ENCODE measurements around the gene TOMM40.

Gene TOMM40

GRCh38 chr19:44848036-44848811, 42.8 kb upstream of the TOMM40 start:
- peak; percentile 49 for DNase-seq
- H3K4me3 ChIP-seq (ENCODE audit: low read depth, low read length), result peak overlapping the region; percentile 93
- H3K36me3 ChIP-seq (replicated peaks), result peaks cover 3% of the 10 kb centered on the region
- in situ Hi-C loops (cut with HindIII; ENCODE audit: low pct_ligation_motif_present, low sequenced_read_pairs), result no loop called here
- TF ChIP-seq CTCF (IDR thresholded peaks at IDR 0.05; ENCODE audit: low read depth, low read length, missing control alignments), result no peak
- H3K27me3 ChIP-seq (replicated peaks), result no peaks in the 10 kb centered on the region
- H3K27ac ChIP-seq, result peak overlapping the region; percentile 96

DNA sequence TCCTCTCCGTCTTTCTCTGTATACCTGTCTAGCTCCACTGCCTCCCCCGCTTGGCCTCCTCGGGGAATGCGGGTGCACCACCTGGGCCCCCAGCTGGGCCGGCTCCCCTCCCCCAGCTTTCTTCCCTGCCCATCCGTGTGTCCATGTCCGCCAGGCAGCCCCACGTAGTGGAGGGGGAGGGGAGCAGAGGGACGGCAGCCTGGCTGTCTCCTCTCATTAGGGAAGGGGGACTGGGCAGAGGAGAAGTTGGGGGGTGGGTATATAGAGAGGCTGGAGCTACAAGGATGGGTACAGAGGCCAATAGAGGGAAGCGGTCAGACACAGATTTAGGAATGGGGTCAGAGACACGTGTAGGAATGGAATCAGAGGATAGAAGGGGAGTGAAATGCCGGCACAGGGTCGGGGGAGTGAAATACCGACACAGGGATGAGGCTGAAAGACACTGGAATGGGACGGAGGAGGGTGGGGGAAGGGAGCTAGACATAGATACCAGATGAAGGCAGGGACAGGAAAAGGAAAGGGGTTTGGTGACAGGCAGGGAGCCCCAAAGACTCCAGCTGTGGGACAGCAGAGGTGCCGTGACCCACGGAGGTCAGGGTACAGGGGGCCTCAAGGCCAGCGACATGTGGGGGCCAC, 42.1 kb upstream of the TOMM40 start:
- TF ChIP-seq CTCF (IDR thresholded peaks at IDR 0.05; ENCODE audit: low read depth, low read length, missing control alignments), result no peak
- H3K4me3 ChIP-seq (ENCODE audit: low read depth, low read length), result peak overlapping the region; percentile 93
- peaks cover 3% of the 10 kb centered on the region for H3K36me3 ChIP-seq (replicated peaks)
- no peaks in the 10 kb centered on the region for H3K27me3 ChIP-seq (replicated peaks)
- in situ Hi-C loops (cut with HindIII; ENCODE audit: low pct_ligation_motif_present, low sequenced_read_pairs), result no loop called here
- peak; percentile 14 for DNase-seq
- H3K27ac ChIP-seq, result peak overlapping the region; percentile 96

DNA sequence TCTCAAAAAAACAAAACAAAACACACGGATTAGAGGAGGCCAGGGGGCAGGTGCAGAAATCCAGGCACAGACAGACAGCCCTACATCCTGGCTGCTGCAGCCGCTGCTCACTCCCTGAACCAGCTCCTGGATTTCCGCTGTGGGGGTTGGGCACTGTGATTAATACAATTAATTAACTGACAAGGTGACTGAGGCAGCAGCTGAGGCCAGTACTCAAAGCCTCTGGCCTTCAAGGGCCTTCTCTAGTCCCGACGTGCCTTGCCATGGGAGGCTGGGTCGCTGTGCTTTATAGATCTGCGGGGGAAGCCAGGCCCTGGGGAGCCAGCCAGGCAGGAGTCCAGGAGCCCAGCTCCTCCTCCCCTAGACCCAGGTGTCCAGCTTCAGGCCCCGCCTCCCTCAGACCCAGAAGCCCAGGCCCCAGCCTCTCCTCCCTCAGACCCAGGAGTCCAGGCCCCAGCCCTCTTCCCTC, 40.4 kb upstream of the TOMM40 start:
- DNase-seq, result no peak
- Histone ChIP-seq H3K4me3 (ENCODE audit: low read depth, low read length) (no peak overlapping the region), H3K27me3 (replicated peaks) (no peaks in the 10 kb centered on the region), H3K27ac (peak overlapping the region; percentile 96), H3K36me3 (replicated peaks) (peaks cover 5% of the 10 kb centered on the region)
- TF ChIP-seq CTCF (IDR thresholded peaks at IDR 0.05; ENCODE audit: low read depth, low read length, missing control alignments), result no peak
- in situ Hi-C loops (cut with HindIII; ENCODE audit: low pct_ligation_motif_present, low sequenced_read_pairs), result no loop called here

DNA sequence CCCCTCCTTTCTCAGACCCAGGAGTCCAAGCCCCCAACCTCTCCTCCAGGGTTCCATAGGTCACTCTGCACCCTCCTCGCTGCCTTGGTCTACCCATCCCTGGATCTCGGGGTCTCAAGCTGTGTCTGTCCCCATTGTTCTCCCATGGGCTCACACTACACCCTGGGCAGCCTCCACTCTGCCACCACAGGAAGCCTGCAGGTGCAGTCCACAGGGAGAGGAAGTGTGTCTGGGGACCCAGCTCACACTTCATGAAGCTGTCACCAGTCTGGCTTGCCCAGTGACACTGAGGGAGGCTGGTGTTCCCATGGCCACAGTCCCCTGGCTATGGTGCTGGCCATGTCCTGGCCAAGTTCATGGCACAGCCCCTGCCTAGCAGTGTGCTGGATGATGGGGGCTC, 39.6 kb upstream of the TOMM40 start:
- Histone ChIP-seq H3K36me3 (replicated peaks) (peaks cover 13% of the 10 kb centered on the region), H3K4me3 (ENCODE audit: low read depth, low read length) (no peak overlapping the region), H3K27ac (no peak overlapping the region), H3K27me3 (replicated peaks) (no peaks in the 10 kb centered on the region)
- in situ Hi-C loops (cut with HindIII; ENCODE audit: low pct_ligation_motif_present, low sequenced_read_pairs), result no loop called here
- no peak for DNase-seq
- TF ChIP-seq CTCF (IDR thresholded peaks at IDR 0.05; ENCODE audit: low read depth, low read length, missing control alignments), result no peak

- H3K27me3 ChIP-seq (replicated peaks), result no peaks in the 10 kb centered on the region
- no peak overlapping the region for H3K27ac ChIP-seq
- no peak for DNase-seq
- no peak overlapping the region for H3K4me3 ChIP-seq (ENCODE audit: low read depth, low read length)
- no peak for TF ChIP-seq CTCF (IDR thresholded peaks at IDR 0.05; ENCODE audit: low read depth, low read length, missing control alignments)
- in situ Hi-C loops (cut with HindIII; ENCODE audit: low pct_ligation_motif_present, low sequenced_read_pairs), result no loop called here
- H3K36me3 ChIP-seq (replicated peaks), result peaks cover 18% of the 10 kb centered on the region
Observed at GRCh38 chr19:44855606-44856005, 35.4 kb upstream of the TOMM40 start.

Measured in brain microvascular endothelial cell (primary cell).